Kidney (tissue), 14 donors: ENCODE results near the gene SIM2. TPM values are rescaled to one million over a fixed set of nuclear protein-coding genes. Genes with fewer than 3 reads are reported as not detected.

Experiments used
- DNase-seq, 5 donors: peaks; one replicate each; pipeline ENCODE4 v3.0.0-alpha.2; 2013 to 2020
- FAIRE-seq: peaks from 2 replicates; lab custom pipeline; 2012; peaks lifted over from hg19 to GRCh38; lab: Jason Lieb, UNC
- H3K27ac ChIP-seq, 2 donors: one replicate each; pipeline ENCODE4 v1.7.0; 2013; ENCODE audit warnings: low read depth in 2 of 2, low read length in 2 of 2, inconsistent platforms in 1 of 2
- H3K27me3 ChIP-seq: one replicate; pipeline ENCODE4 v1.7.1; 2013; ENCODE audit warnings: low read length, inconsistent platforms; ENCODE audit not compliant: control insufficient read depth, insufficient read depth
- H3K36me3 ChIP-seq, 3 donors: one replicate each; pipeline versions ENCODE4 v1.7.0 to v1.7.1; 2013; ENCODE audit warnings: low read length in 3 of 3, control low read depth in 1 of 3, inconsistent platforms in 1 of 3; ENCODE audit not compliant: insufficient read depth in 3 of 3, control insufficient read depth in 2 of 3
- H3K4me1 ChIP-seq, 3 donors: one replicate each; pipeline versions ENCODE4 v1.7.0 to v1.7.1; 2013; ENCODE audit warnings: low read length in 3 of 3, inconsistent platforms in 1 of 3, low read depth in 1 of 3; ENCODE audit not compliant: control insufficient read depth in 2 of 3, insufficient read depth in 2 of 3
- H3K4me3 ChIP-seq, 3 donors: one replicate each; pipeline versions ENCODE4 v1.7.0 to v1.8.1; 2013; ENCODE audit warnings: low read length in 3 of 3, control low read depth in 1 of 3, inconsistent platforms in 1 of 3
- H3K9ac ChIP-seq, 3 donors: one replicate each; pipeline versions ENCODE4 v1.7.0 to v1.7.1; 2013; ENCODE audit warnings: low read length in 3 of 3, control low read depth in 1 of 3, inconsistent platforms in 1 of 3
- H3K9me3 ChIP-seq, 3 donors: one replicate each; pipeline versions ENCODE4 v1.7.0 to v1.7.1; 2013; ENCODE audit warnings: low read length in 3 of 3, control low read depth in 1 of 3, inconsistent platforms in 1 of 3; ENCODE audit not compliant: control insufficient read depth in 2 of 3, insufficient read depth in 1 of 3
- intact Hi-C: fragments of 100-400 bp; cut with DNase I; formaldehyde crosslinking; loops from one replicate; pipeline ENCODE4 v1.11.1; 2022
- polyA plus RNA-seq: library from polyadenylated mRNA; stranded (reverse); fragments of 350-450 nt; fragmentation: Illumina TruSeq; extraction: RNeasy Lipid Tissue Mini Kit (QIAGEN cat#74804); gene quantifications from one replicate; pipeline ENCODE4 v1.2.3, GENCODE V29; 2014; ENCODE audit warnings: low read depth, low replicate concordance; ENCODE audit not compliant: insufficient read depth
- total RNA-seq: library from RNA; stranded (reverse); fragmentation: NEBNext Ultra II Directional; extraction: Animal tissue kit (Norgen Biotek cat#: 25700); gene quantifications from one replicate; pipeline ENCODE4 v1.2.1, GENCODE V29; 2021
- TF ChIP-seq, protein P1 (sequence below): IDR thresholded peaks from 3 replicates; pipeline ENCODE4 v1.5.1; 2012; ENCODE audit warnings: mild to moderate bottlenecking, moderate library complexity, borderline replicate concordance; ENCODE audit not compliant: insufficient read depth; ENCODE audit errors: extremely low read depth
- donor health status: control.
- donor health status: control.
- donor health status: control.
- donor health status: control.
- donor health status: control.
- donor health status: DM: yes; HTN: yes; CAD: no.
- donor health status: Normal renal cell carcinoma (clear cell type).

Gene SIM2
- total and polyA plus RNA-seq, 2 donors from 2014 or later, result 6.5 to 71.3 TPM

DNA sequence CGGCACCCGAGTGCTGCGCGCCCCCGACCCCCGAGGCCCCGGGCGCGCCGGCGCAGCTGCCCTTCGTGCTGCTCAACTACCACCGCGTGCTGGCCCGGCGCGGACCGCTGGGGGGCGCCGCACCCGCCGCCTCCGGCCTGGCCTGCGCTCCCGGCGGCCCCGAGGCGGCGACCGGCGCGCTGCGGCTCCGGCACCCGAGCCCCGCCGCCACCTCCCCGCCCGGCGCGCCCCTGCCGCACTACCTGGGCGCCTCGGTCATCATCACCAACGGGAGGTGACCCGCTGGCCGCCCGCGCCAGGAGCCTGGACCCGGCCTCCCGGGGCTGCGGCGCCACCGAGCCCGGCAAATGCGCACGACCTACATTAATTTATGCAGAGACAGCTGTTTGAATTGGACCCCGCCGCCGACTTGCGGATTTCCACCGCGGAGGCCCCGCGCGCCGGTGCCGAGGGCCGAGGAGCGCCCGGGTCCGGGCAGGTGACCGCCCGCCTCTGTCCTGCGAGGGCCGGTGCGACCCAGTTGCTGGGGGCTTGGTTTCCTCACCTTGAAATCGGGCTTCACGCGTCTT is 49.0 kb downstream of the SIM2 start:
- TF ChIP-seq, protein P1, sequence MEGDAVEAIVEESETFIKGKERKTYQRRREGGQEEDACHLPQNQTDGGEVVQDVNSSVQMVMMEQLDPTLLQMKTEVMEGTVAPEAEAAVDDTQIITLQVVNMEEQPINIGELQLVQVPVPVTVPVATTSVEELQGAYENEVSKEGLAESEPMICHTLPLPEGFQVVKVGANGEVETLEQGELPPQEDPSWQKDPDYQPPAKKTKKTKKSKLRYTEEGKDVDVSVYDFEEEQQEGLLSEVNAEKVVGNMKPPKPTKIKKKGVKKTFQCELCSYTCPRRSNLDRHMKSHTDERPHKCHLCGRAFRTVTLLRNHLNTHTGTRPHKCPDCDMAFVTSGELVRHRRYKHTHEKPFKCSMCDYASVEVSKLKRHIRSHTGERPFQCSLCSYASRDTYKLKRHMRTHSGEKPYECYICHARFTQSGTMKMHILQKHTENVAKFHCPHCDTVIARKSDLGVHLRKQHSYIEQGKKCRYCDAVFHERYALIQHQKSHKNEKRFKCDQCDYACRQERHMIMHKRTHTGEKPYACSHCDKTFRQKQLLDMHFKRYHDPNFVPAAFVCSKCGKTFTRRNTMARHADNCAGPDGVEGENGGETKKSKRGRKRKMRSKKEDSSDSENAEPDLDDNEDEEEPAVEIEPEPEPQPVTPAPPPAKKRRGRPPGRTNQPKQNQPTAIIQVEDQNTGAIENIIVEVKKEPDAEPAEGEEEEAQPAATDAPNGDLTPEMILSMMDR, result peak; percentile 32
- no peaks in the 10 kb centered on the region for H3K27me3 ChIP-seq
- H3K4me1 ChIP-seq, result peaks cover 0 to 4% (median 0%) of the 10 kb centered on the region in 3 donors
- no peak overlapping the region for H3K27ac ChIP-seq
- FAIRE-seq, result no peak
- no peaks in the 10 kb centered on the region for H3K9me3 ChIP-seq
- intact Hi-C loops, result no loop called here
- H3K9ac ChIP-seq, result no peak overlapping the region
- peak in 4 of 5 donors; percentile 72 to 79 (median 77) for DNase-seq
- no peaks in the 10 kb centered on the region for H3K36me3 ChIP-seq
- H3K4me3 ChIP-seq, result peak overlapping the region in 1 of 3 donors; percentile 26

DNA sequence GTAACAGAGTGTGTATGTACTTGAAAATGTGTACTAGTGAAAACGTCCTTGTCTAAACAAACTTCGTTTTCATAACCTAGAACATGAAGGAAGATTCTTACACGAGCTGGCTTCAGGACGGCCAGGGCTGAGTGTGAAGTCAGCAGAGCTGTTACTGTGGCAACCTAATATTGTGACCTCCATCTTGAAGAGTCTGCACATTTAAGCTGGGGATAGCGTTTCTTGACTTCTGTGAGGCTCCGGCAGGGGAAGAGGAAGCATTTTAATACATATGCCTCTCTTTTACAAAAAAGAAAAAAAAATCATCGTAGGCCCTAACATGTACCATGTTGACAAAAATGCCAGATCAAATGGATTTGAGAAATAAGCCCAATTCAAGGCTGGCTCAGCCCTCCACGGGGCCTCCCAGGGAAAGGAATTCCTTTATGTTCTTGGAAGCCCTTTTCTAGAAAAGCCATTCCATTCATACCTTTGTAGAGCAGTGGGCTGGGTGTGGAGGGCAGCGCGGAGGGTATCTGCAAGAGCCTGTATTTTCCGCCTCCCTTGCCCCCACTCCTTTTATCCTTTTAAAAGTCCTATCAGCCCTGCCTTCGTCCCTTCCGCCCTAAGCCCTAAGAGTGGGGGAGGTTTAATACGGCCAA is 51.1 kb downstream of the SIM2 start:
- FAIRE-seq (no peak), DNase-seq (peak in 4 of 5 donors; percentile 66 to 93 (median 82))
- Histone ChIP-seq H3K27ac (no peak overlapping the region), H3K9me3 (no peaks in the 10 kb centered on the region), H3K27me3 (no peaks in the 10 kb centered on the region), H3K4me1 (peaks cover 0 to 2% (median 0%) of the 10 kb centered on the region in 3 donors), H3K36me3 (no peaks in the 10 kb centered on the region), H3K4me3 (no peak overlapping the region), H3K9ac (no peak overlapping the region)
- TF ChIP-seq, protein P1, result no peak
- intact Hi-C loops, result no loop called here

DNA sequence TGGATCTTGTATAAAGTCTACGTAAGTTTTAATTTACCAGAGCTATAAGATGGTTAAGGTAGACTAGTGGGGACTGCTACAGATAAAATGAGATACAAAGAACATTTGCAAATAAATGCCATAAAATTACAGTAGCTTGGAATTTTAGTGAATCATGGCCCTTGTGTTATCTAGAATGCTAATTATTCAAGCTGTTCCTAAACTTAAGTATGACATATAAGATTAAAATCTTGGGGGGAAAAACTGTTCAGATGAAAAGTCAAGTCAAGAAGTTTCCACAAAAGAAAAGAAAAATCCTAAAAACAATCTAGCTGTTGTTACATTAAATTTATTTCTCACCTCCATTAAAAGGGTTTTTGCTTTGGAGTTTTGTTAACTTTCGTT is 51.7 kb downstream of the SIM2 start:
- peaks cover 0 to 2% (median 0%) of the 10 kb centered on the region in 3 donors for H3K4me1 ChIP-seq
- no peak overlapping the region for H3K27ac ChIP-seq
- H3K9ac ChIP-seq, result no peak overlapping the region
- H3K27me3 ChIP-seq, result no peaks in the 10 kb centered on the region
- TF ChIP-seq, protein P1, result no peak
- no peaks in the 10 kb centered on the region for H3K9me3 ChIP-seq
- no peak overlapping the region for H3K4me3 ChIP-seq
- FAIRE-seq (no peak), DNase-seq (no peak)
- intact Hi-C loops, result no loop called here
- H3K36me3 ChIP-seq, result no peaks in the 10 kb centered on the region
